ENCODE results near the gene FBXL7. TPM values are rescaled to one million over a fixed set of nuclear protein-coding genes. Genes with fewer than 3 reads are reported as not detected.

Gene FBXL7
- total RNA-seq, 1 donor from 2014 or later = 1.1 TPM

GRCh38 chr5:15609076-15609725, 109.2 kb downstream of the FBXL7 start:
- ATAC-seq = no peak

GRCh38 chr5:15610216-15610615, 110.2 kb downstream of the FBXL7 start:
- ATAC-seq (no peak), DNase-seq (ENCODE audit: low spot score) (no peak)

More at GRCh38 chr5:15609076-15609725, 109.2 kb downstream of the FBXL7 start:
- DNase-seq (ENCODE audit: low spot score) = no peak

GRCh38 chr5:15611008-15611407, 111.0 kb downstream of the FBXL7 start:
- DNase-seq (ENCODE audit: low spot score) (no peak), ATAC-seq (no peak)

GRCh38 chr5:15612915-15613635, 113.1 kb downstream of the FBXL7 start:
- ATAC-seq (no peak), DNase-seq (ENCODE audit: low spot score) (no peak)

- no peak for ATAC-seq
Measured at GRCh38 chr5:15614679-15615078, 114.7 kb downstream of the FBXL7 start.

GRCh38 chr5:15615859-15616258, 115.9 kb downstream of the FBXL7 start:
- no peak for DNase-seq (ENCODE audit: low spot score)
- ATAC-seq = no peak

More at GRCh38 chr5:15614679-15615078, 114.7 kb downstream of the FBXL7 start:
- DNase-seq (ENCODE audit: low spot score) = no peak

DNA sequence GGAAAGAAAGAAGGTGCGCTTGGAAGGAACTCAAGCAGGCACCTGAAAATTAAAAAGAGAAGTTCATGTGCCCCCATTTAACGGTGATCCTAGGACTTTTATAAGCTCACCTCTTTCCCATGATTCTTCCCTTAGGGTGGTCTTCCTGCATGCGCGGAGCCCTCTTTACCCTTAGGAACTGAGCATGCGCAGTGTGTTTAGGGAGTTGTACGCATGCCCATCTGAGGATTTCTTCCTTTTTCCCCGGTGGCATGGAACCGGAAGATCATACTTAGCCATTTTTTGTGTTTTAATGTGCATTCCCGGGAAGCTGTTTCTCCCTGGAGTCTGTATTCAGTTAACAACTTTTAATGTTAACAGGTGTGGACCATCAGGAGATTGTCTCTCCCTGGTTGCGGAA, 119.0 kb downstream of the FBXL7 start:
- no peak for ATAC-seq
- DNase-seq (ENCODE audit: low spot score) = no peak

DNA sequence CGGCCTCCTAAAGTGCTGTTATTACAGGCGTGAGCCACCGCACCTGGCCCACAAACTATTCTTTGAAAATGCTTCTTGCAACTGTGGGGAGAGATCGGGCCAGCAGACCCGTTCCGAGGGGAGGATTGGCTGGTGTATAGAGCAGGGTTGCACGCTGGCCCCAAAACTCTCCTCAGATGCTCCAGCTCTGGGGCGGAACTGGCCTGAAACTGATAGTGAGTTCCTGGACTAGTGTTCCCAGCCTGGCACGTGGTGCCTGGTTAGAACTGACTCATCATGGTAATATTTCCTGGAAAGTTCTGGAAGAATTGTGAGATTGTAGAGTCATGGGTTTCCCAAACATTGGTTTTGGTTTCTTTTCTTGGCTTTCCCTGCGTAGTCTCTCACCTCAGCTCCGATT, 120.5 kb downstream of the FBXL7 start:
- ATAC-seq (no peak), DNase-seq (ENCODE audit: low spot score) (no peak)

- ATAC-seq (no peak), DNase-seq (ENCODE audit: low spot score) (no peak)
Measured at GRCh38 chr5:15621094-15621493, 121.1 kb downstream of the FBXL7 start.

- ATAC-seq (no peak), DNase-seq (ENCODE audit: low spot score) (no peak)
Measured at GRCh38 chr5:15623794-15624193, 123.8 kb downstream of the FBXL7 start.

GRCh38 chr5:15627109-15627508, 127.1 kb downstream of the FBXL7 start:
- DNase-seq (ENCODE audit: low spot score) = no peak
- no peak for ATAC-seq

- DNase-seq (ENCODE audit: low spot score) (no peak), ATAC-seq (no peak)
Measured at GRCh38 chr5:15627647-15628046, 127.7 kb downstream of the FBXL7 start.

GRCh38 chr5:15630441-15630840, 130.5 kb downstream of the FBXL7 start:
- DNase-seq (ENCODE audit: low spot score) = no peak

GRCh38 chr5:15634591-15635288, 134.8 kb downstream of the FBXL7 start:
- DNase-seq (ENCODE audit: low spot score) (no peak), ATAC-seq (no peak)

More at GRCh38 chr5:15630441-15630840, 130.5 kb downstream of the FBXL7 start:
- ATAC-seq = no peak

DNA sequence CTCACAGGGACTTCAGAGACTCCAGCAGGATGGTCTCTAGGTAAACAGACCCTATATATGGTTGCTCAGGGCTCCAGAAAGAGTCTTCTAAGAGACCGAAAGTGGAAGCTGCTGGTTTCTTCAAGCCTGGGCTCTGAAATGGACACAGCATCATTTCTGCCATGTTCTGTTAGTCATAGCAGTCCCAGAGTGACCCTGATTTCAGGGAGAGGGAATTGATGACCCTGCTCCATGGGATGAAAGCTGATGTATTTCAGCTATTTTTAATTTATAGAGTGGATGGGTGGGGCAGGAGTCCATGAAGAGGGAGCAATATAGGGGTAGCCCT, 135.3 kb downstream of the FBXL7 start:
- ATAC-seq (no peak), DNase-seq (ENCODE audit: low spot score) (no peak)

GRCh38 chr5:15637345-15637744, 137.4 kb downstream of the FBXL7 start:
- DNase-seq (ENCODE audit: low spot score) = no peak
- ATAC-seq = no peak

DNA sequence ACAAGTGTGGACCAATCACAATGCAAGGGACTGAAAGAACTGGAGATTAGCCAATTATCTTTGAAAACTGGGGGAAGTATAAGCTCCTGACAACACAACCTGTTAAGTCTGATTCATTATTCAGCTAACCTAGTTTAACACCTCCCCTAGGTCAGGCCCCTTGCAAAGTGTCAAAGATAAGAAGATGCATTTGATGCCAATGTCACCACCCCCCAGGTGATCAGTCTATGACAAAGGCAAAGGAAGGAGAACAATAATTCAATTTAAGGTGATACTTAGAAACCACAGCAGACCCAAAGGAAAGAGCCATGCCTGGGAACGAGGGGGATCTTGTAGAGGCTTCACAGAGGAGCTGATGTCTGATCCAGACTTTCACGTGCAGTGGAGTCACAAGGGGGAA, 137.9 kb downstream of the FBXL7 start:
- DNase-seq (ENCODE audit: low spot score) = no peak

GRCh38 chr5:15638296-15638695, 138.3 kb downstream of the FBXL7 start:
- no peak for ATAC-seq

More for the DNA sequence above, 137.9 kb downstream of the FBXL7 start:
- ATAC-seq = no peak

DNA sequence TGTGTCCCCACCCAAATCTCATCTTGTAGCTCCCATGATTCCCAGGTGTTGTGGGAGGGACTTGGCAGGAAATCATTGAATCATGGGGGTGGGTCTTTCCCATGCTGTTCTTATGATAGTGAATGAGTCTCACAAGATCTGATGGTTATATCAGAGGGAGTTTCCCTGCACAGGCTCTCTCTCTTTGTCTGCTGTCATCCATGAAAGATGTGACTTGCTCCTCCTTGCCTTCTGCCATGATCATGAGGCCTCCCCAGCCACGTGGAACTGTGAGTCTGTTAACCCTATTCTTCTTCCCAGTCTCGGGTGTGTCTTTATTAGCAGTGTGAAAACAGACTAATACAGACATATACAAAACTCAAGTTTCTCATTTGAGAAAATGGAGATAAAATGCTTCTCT, 139.3 kb downstream of the FBXL7 start:
- ATAC-seq = no peak
- no peak for DNase-seq (ENCODE audit: low spot score)

More at GRCh38 chr5:15638296-15638695, 138.3 kb downstream of the FBXL7 start:
- DNase-seq (ENCODE audit: low spot score) = no peak

DNA sequence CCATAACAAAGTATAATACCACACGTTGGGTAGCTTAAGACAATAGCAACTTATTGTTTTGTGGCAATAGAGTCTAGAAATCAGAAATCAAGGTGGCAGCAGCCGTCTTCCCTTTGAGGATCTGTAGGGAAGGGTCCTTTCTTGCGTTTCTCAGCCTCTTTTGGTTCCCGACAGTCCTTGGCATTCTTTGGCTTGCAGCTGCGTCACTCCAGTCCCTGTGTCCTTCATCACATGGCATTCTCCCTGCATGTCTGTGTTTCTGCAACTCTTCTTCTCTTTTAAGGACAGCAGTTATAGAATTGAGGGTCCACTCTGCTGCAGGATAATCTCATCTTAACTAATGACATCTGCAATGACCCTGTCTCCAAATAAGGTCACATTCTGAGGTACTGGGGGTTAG, 140.1 kb downstream of the FBXL7 start:
- no peak for ATAC-seq

DNA sequence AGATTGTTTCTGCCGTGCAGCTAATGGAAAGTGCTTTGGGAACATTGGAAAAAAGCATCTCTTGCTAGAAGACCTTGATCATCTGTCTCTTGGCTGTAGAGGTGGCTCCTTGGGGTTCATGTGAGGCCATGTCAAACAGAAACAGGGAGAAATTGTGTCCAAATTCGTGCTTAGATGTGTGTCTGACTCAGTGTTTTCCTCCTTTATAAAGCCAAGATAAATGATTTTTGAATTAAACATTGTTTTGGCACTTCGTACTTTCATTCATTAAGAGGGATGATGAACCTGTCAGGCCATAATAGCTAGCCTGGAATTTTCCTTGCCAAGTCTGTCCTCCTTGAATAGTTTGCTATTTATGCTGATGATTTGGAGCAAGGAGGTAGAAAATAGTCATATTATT, 143.8 kb downstream of the FBXL7 start:
- no peak for ATAC-seq
- DNase-seq (ENCODE audit: low spot score) = no peak

More for the DNA sequence above, 140.1 kb downstream of the FBXL7 start:
- no peak for DNase-seq (ENCODE audit: low spot score)
